Glutamatergic neuron (in vitro differentiated cells): ENCODE measurements around the gene DNAH7. TPM values are rescaled to one million over a fixed set of nuclear protein-coding genes. Genes with fewer than 3 reads are reported as not detected.
"Not testable (repeated sequence)": the region's sequence is repeated elsewhere in the genome, so short reads cannot be mapped to it uniquely, and the experiment has no call there.

Experiments used
- DNase-seq: peaks from one replicate; pipeline ENCODE4 v3.0.0; 2022
- H3K27ac Mint-ChIP-seq: one replicate; pipeline ENCODE4 v1.8.0; 2020; ENCODE audit warnings: mild to moderate bottlenecking, mixed read lengths, inconsistent platforms; ENCODE audit not compliant: unreplicated experiment
- H3K27me3 Mint-ChIP-seq: one replicate; pipeline ENCODE4 v1.8.0; 2020; ENCODE audit warnings: mild to moderate bottlenecking, moderate library complexity, mixed read lengths, inconsistent platforms; ENCODE audit not compliant: unreplicated experiment
- H3K36me3 Mint-ChIP-seq: one replicate; pipeline ENCODE4 v1.8.0; 2020; ENCODE audit warnings: mild to moderate bottlenecking, mixed read lengths, inconsistent platforms; ENCODE audit not compliant: unreplicated experiment
- H3K4me1 Mint-ChIP-seq: one replicate; pipeline ENCODE4 v1.8.0; 2020; ENCODE audit warnings: mild to moderate bottlenecking, low read depth, mixed read lengths, inconsistent platforms; ENCODE audit not compliant: unreplicated experiment
- H3K4me3 Mint-ChIP-seq: one replicate; pipeline ENCODE4 v1.8.0; 2020; ENCODE audit warnings: mild to moderate bottlenecking, mixed read lengths, inconsistent platforms; ENCODE audit not compliant: unreplicated experiment
- H3K9me3 Mint-ChIP-seq: one replicate; pipeline ENCODE4 v1.8.0; 2020; ENCODE audit warnings: mild to moderate bottlenecking, moderate library complexity, mixed read lengths, inconsistent platforms; ENCODE audit not compliant: unreplicated experiment
- total RNA-seq: library from RNA; stranded (reverse); fragmentation: NEBNext Ultra II Directional; extraction: Animal tissue kit (Norgen Biotek cat#: 25700); gene quantifications from one replicate; pipeline ENCODE4 v1.2.1, GENCODE V29; 2021; ENCODE audit not compliant: unreplicated experiment
- TF ChIP-seq, protein P1 (sequence below): fragments of 200-600 bp; sonication (generic); IDR thresholded peaks from one replicate; pipeline ENCODE4 v1.5.0; 2021; ENCODE audit not compliant: partially characterized antibody, unreplicated experiment

Gene DNAH7
- total RNA-seq, 1 donor from 2014 or later = 0.56 TPM

DNA sequence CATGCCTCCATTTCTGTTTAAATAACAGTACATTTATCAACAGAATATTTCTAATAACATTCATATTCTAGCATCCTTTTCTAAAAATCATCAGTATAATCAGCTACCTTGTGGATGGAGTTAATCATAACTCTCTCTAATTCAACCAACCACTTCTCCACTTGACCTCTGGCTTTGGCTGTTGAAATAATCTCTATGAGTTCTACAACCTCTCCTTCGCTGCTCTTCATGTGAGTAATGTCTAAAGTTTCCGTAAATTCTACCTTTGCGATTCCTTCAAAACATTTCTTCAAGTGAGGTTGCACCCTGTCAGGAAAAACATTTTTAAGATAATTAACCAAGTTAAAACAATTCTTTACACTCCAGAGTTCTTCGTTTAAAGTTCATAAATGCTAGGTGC lies 134.2 kb downstream of the DNAH7 start:
- DNase-seq = no peak
- Mint-ChIP-seq H3K4me3 (no peak overlapping the region), H3K27me3 (peaks cover 2% of the 10 kb centered on the region), H3K4me1 (no peaks in the 10 kb centered on the region), H3K9me3 (peaks cover 5% of the 10 kb centered on the region), H3K27ac (no peak overlapping the region), H3K36me3 (no peaks in the 10 kb centered on the region)
- TF ChIP-seq, protein P1, sequence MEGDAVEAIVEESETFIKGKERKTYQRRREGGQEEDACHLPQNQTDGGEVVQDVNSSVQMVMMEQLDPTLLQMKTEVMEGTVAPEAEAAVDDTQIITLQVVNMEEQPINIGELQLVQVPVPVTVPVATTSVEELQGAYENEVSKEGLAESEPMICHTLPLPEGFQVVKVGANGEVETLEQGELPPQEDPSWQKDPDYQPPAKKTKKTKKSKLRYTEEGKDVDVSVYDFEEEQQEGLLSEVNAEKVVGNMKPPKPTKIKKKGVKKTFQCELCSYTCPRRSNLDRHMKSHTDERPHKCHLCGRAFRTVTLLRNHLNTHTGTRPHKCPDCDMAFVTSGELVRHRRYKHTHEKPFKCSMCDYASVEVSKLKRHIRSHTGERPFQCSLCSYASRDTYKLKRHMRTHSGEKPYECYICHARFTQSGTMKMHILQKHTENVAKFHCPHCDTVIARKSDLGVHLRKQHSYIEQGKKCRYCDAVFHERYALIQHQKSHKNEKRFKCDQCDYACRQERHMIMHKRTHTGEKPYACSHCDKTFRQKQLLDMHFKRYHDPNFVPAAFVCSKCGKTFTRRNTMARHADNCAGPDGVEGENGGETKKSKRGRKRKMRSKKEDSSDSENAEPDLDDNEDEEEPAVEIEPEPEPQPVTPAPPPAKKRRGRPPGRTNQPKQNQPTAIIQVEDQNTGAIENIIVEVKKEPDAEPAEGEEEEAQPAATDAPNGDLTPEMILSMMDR = no peak

- no peak overlapping the region for H3K27ac Mint-ChIP-seq
- DNase-seq = no peak
- no peak overlapping the region for H3K4me3 Mint-ChIP-seq
- TF ChIP-seq, protein P1 = no peak
- H3K27me3 Mint-ChIP-seq = peaks cover 2% of the 10 kb centered on the region
- H3K4me1 Mint-ChIP-seq = no peaks in the 10 kb centered on the region
- no peaks in the 10 kb centered on the region for H3K36me3 Mint-ChIP-seq
- no peaks in the 10 kb centered on the region for H3K9me3 Mint-ChIP-seq
Measured at GRCh38 chr2:195929531-195929930, 139.1 kb downstream of the DNAH7 start.

GRCh38 chr2:195925120-195925519 lies 143.5 kb downstream of the DNAH7 start:
- Mint-ChIP-seq H3K36me3 (no peaks in the 10 kb centered on the region), H3K4me1 (no peaks in the 10 kb centered on the region), H3K27ac (no peak overlapping the region), H3K4me3 (no peak overlapping the region), H3K9me3 (no peaks in the 10 kb centered on the region), H3K27me3 (peaks cover 2% of the 10 kb centered on the region)
- TF ChIP-seq, protein P1 = no peak
- DNase-seq = no peak

DNA sequence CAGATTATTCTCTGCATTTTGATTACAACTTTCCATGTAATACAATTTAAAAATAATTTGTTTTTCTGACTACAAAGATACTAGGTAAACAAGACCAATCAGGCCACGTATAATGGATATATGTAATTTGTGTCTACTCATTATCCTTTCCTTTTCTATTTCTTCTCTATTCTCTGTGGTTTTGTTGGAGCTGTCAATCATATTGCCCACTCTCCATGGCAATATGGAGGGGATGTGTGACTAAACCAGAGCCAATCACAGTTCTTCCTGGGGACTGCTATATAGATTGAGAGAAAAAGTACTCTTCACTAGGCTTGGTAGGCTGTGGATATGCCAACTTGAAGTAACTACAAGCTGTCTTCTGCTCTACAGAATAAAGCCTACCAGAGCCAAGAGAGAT lies 144.7 kb downstream of the DNAH7 start:
- Mint-ChIP-seq H3K27me3 (peaks cover 1% of the 10 kb centered on the region), H3K27ac (no peak overlapping the region), H3K36me3 (no peaks in the 10 kb centered on the region), H3K4me1 (no peaks in the 10 kb centered on the region), H3K9me3 (peaks cover 2% of the 10 kb centered on the region), H3K4me3 (no peak overlapping the region)
- TF ChIP-seq, protein P1 = no peak
- DNase-seq = no peak

- H3K4me3 Mint-ChIP-seq, H3K27me3 Mint-ChIP-seq, H3K9me3 Mint-ChIP-seq, H3K36me3 Mint-ChIP-seq, H3K27ac Mint-ChIP-seq, H3K4me1 Mint-ChIP-seq, DNase-seq: not testable (repeated sequence)
Measured at GRCh38 chr2:195917021-195917600, 151.5 kb downstream of the DNAH7 start.

DNA sequence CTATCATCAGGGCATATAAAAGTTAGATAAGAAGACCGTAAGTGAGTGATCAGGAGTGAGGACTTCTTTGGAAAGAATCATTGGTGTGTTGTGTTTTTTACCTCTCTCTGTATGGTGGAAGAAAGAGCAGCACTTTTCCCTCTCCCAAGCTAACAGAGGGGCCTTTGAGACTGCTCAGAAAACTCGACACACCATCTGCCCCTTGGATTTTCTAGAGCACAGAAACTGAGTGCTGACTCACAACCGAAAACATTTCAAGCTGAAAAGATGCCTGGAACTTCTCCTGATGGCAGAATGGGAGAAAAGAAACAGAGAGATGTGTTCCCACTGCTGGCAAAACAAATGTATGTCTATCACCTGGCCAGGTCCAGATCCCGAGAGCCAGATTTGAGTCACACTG lies 156.6 kb downstream of the DNAH7 start:
- no peak for DNase-seq
- H3K4me3 Mint-ChIP-seq = no peak overlapping the region
- no peaks in the 10 kb centered on the region for H3K36me3 Mint-ChIP-seq
- TF ChIP-seq, protein P1 = no peak
- H3K9me3 Mint-ChIP-seq = no peaks in the 10 kb centered on the region
- H3K4me1 Mint-ChIP-seq = no peaks in the 10 kb centered on the region
- H3K27me3 Mint-ChIP-seq = peaks cover 1% of the 10 kb centered on the region
- no peak overlapping the region for H3K27ac Mint-ChIP-seq
